HuH-7 (cell line): Measurements from ENCODE around the gene C9orf85.

Experiments
- DNase-seq: peaks from one replicate; pipeline ENCODE4 v3.0.0; 2011; ENCODE audit warnings: low spot score

The C9orf85 gene

DNA sequence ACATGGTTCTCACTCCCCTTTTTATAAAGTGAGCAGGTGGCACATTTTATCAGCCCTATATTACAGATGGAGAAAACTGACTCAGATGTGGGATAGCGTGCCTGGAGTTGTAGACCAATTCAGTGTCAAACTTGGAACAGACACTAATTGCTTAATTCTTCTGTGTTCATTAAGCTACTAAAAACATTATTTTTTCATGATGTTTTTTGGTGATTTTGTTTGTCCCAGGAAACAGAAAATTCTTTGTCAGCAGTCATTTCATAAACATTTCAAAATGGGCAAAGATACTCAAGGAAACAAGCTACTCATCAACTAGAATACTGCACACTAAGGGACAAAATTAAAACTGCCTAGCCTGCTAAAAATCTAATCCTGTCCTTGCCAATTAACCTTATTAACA, 2.6 kb upstream of the C9orf85 start:
- no peak for DNase-seq

DNA sequence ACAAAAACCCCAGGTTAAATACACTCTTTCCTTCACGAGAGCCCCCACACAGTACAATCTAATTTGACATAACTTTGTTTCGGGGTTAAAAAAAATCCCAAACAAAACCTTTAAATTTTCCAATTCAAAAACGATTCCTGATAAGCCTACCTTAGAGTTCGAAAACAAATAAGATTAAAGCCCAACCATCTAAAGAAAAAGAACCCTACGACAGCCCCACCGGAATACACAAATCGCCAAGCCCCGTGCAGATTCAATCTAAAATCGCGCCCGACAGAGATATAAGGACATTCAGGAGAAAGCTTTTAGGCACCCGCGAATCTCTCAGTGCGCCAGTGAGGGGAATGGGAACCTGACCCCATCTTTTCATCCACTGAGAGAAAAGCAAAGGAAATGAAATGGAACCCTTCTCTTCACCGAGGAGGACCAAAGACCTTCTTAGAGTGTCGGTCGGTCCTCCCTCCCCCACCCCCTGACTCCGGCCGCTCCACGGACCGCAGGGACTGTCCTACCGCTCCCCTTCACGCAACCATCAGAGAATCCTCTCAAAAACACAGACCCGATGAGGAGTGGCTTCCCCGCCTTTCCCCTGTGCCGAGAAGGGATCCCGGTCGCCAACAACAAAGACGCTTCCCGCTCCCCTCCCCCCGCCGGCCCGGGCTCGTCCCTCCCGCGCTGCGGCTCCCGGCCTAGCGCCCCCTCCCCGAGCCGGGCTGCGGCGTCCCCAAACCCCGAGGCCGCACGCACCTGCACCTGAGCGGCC, 1.4 kb upstream of the C9orf85 start:
- peak; percentile 51 for DNase-seq

- DNase-seq: peak; percentile 15
These were observed 784 bp upstream of the C9orf85 start for GRCh38 chr9:71910650-71911060.

DNA sequence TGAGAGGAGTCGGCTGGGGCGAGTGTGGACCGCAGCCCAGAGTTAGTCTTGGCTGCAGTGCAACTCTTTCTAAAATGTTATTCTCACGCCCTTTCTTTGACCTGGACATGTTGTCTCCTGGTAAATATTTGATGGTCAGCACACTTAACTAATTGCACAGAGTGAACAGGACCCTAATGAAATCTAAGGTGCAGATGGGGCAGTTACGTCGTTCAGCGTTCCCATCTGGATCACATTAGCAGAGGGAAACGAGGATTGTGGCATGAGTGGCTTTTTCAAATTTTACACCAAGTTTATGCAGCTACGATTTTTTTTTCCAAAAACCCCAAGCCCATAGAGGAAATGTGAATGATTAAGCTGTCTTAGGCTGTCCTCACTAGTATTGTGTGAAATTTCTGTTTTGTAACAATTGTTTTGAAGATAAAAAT, 483 bp downstream of the C9orf85 start:
- no peak for DNase-seq

GRCh38 chr9:71915495-71915894, 4.1 kb downstream of the C9orf85 start:
- no peak for DNase-seq

DNA sequence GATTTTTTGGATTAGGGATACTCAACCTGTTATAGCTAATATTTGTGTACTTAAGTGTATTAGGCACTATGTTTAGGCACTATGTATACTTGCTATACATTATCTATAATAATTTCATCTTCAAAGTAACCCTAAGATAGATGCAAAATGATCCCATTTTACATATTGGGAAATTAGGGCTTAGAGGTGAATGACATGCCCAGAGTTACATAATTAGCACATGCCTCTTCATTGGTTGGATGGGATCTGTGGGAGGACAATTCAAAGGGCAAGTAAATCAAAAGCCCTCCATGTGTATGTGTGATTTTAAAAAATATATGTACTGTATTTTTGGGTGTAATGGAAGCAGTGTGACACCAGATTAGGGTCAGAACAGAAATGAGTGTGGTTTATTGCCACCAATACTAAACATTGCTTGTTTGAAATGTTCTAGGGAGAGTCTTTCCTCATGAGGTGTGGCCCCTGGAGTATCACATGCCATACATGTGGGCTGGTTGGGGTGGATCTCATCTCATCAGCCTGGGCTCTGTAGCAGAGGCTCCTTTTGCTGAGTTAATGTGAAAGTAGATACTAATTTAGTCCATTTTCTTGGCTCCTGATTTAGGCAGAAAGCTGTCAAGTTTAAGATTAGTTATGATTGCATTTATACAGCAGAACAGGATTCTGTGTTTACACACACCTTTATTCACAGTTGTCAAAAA, 5.5 kb downstream of the C9orf85 start:
- DNase-seq: no peak

- no peak for DNase-seq
These were observed 7.0 kb downstream of the C9orf85 start for GRCh38 chr9:71918419-71918818.

- no peak for DNase-seq
These were observed 9.2 kb downstream of the C9orf85 start for GRCh38 chr9:71920456-71921189.

DNA sequence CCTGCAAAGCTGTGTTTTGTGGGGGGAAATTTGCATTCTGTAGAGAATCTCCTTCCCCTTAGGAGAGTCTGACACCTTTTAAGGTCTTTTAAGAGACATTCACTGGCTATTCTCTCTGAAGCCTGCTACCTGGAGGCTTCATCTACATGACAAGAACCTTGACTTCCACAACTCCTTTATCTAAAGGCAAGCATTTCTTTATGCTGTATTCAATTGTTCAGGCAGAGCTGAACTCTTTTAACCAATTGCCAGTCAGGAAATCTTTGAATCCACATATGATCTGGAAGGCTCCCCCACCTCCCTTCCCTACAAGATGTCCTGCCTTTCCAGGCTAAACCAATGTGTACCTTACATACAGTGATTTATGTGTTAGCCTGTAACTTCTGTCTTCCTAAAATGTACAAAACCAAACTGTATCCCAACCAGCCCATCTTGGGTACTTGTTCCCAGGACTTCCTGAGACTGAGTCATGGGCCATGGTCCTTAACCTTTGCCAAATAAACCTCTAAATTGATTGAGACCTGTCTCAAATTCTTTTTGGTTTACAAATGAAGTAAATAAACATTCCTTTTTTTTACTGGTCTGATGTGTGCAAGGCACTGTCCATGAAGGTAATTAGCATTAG, 9.9 kb downstream of the C9orf85 start:
- DNase-seq: no peak

GRCh38 chr9:71924576-71924975, 13.1 kb downstream of the C9orf85 start:
- DNase-seq: no peak

DNA sequence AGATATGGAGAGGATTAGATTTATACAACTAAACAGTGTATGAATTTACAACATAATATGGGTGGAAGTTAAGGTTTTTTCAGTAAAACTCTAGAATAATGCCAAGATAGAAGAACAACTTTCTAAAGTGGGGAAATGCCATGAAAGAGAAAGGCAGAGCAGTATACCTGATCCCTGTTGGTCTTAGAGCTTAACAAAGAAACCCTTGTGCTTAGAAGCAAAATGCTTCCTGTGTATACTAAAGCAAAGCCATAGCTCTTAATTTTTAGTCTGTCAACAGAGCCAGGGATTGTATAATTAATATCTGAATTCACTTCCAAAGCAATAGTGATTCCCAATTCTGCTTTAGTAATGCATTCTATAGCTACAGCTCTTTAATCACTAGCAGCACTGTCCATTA, 14.4 kb downstream of the C9orf85 start:
- no peak for DNase-seq

GRCh38 chr9:71928376-71928775, 16.9 kb downstream of the C9orf85 start:
- DNase-seq: no peak

DNA sequence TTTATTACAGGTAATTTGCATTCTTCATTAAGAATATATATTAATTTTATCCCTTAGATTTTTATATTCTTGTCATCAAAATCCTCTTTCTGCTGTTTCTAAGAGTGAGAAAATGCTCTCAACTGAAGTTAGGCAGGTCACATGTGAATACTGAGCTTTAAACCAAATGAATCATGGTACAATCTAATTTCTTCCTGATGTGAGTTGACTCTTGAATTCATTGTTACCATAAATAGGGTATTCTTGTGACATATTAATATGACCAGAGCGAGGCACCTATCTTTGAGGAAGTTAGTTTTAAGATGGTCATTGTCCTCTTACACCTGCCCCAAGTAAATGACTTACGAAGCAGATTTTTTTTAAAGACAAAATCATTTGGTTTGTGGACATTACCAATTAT, 17.4 kb downstream of the C9orf85 start:
- DNase-seq: no peak

GRCh38 chr9:71929223-71929622, 17.8 kb downstream of the C9orf85 start:
- DNase-seq: no peak

DNA sequence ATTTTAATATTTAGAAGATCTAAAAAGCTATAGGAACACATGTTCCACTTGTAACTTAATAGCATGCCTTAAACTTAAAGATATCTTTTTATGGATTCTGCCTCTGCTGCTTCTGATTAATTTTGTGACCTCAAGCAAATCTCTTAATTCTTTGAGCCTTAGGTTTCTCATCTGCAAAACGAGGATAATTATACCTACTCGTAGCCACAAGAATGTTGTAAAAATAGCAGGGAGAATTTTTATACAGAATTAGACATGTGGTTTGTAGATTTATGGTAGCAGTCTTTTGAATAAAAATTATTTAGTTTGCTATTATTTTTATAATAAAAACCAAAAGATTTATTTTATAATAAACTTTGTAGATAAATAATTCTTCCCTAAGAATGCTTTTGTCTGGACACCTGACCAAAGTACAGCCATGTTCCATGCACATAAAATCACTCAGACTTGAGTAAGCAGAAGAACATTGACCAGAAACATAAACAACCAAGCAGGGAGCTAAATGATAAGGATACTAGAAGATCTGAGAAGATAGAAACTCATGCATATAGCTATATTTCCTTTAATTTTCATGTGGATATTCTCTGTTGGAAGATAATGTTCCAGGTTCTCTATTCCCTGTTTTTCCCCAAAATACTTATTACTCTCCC, 18.5 kb downstream of the C9orf85 start:
- no peak for DNase-seq

DNA sequence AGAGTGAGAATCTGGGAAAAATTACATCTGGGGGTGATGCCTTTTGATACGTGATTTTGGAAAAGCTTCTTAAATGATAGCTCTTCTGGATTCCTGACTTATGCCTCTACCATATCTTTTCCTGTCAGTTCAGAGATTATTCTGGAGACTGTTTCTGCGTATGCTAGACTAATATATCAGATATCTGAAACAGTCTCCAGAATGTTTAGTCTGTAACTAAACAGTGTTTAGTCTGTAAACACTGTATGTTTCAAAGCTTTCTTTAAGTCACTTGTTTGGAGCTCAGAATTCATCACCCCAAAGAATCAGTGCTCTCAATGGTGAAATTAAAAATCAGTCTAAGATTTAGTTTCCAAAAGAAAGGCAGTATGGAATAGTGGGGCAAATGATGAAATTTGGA, 19.7 kb downstream of the C9orf85 start:
- no peak for DNase-seq

DNA sequence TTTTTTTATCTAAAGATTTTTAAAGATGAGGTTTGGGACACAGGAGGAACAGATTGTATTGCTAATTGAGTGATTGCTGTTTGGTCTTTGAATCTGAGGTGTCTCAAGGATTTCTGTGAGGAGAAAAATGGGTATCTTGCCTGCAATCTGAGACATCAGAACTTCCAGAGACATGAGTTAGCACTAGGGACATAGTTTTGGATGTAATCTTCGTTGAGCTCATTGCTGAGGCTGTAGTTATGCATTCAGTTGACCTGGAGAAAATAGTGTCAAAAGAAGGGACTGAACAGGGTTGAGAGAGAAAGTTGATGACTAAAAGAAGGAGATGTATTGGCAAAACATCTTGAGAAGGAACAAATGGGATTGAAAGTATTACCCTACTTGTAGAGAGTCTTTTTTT, 24.6 kb downstream of the C9orf85 start:
- no peak for DNase-seq

- DNase-seq: no peak
These were observed 25.7 kb downstream of the C9orf85 start for GRCh38 chr9:71937070-71937625.

DNA sequence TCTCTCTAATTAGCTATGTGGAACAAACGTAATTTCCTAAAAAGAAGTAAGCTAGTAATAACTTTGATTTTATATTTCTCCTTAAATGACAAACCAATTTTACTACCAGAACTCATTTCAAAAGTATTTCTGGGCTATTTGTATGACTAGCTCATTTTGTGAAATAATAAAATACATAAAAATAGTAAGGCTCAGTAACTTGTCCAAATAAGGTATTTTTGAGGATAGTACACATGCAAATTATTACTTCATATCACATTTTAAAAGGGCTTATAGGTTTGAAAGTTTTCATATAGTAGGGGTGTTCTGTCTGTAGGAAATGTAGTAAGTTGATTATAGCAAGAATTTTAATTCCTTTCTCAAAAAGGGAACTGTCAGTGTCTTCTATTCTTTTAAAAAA, 26.5 kb downstream of the C9orf85 start:
- no peak for DNase-seq

DNA sequence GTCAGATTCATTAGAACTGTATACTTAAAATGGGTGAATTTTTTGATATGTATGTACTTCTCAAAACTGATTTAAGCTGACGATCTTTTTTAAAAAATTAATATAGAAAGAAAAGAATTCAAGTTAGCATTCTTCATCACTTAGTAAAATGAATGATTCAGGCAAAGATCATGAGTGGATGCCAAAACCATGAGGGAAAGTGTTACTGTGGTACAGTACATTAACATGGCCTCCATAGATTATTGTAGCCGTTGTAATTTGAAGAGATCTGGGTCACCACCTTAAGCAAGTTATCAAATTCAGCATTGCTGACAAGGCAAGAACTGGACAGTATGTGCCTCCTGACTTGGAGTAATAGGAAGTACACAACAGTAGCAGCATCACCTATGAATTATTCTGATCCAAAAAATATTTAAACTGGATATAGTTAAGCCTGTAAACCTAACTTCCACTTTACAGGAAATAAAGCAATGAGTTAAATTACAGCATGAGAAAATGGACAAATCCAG, 29.7 kb downstream of the C9orf85 start:
- no peak for DNase-seq

- DNase-seq: no peak
These were observed 30.6 kb downstream of the C9orf85 start for GRCh38 chr9:71941998-71942567.
